ENCODE data around the gene ASB9. TPM values are rescaled to one million over a fixed set of nuclear protein-coding genes. Genes with fewer than 3 reads are reported as not detected.

Gene ASB9, protein sequence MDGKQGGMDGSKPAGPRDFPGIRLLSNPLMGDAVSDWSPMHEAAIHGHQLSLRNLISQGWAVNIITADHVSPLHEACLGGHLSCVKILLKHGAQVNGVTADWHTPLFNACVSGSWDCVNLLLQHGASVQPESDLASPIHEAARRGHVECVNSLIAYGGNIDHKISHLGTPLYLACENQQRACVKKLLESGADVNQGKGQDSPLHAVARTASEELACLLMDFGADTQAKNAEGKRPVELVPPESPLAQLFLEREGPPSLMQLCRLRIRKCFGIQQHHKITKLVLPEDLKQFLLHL
- total RNA-seq, result 0.09 and 1.4 TPM in 2 replicates

DNA sequence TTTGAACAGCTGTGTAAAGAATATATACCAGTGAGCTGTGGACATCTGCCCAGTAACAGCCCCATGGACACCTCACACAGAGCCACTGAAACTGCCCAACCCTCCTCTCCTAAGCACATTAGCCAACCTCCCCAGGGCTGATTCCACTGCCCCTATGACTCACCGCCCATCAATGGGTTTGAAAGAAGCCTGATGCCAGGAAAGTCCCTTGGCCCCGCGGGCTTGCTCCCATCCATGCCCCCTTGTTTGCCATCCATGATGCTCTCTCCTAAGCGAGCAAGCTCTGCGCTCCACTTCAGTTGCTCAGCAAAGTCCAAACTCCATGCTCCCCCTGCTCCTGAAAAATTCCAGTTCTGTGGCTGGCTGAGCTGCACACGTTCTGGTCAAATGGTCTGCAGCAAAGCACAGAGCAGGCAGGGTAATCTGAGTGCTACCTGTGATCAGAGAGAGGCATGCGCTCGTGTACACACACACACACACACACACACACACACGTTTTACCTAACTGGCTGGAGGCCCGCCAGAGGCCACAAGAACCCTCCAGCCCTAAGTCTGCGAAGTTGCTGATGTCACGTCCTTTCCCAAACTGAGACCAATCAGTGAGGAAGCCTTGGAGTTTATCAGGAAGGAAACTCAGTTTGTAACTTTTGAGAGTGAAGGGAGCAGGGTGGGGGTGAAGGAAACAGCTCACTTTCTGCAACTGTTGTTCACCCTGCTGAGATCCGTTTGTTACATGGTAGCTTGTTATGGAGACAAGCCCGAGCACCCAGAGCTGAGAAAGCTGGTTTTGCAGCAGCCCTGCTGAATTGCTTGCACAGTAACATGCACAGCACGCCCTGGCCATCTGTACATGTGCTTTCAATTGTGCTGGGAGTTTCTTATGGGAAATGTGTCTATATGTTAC is at the start of gene ASB9:
Gene ASB9 (minus strand): TSS at position 466 of the 904 bp plus-strand sequence. CDS start 209 bp downstream, at position 257.

DNA sequence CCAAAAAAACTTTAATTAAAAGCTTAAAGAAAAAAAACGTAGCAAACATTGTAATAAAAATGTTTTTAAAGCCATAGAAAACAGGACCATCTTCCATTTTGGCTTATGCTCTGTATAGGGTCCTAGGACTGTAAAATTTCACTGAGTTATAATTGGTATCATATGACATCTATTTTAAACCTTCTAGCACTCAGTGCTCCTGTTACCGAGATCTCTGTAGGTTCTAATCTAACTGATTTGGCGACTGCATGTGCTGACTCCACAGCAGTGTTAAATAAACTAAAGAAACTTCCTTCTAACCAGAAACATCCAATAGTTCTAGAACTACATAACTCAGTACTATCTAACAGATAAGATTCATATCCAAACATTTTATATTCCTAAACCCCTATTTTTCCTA is 45.6 kb upstream of the ASB9 start, which contains the start of gene ASB11:
Gene ASB11 (minus strand): TSS at position 132 of the 400 bp plus-strand sequence. CDS start 35 bp downstream, at position 97.

Other genes with a start within 250 kb of the ASB9 start
- gene ASB11, start 45.6 kb upstream of the ASB9 start, total RNA-seq, result not detected in 2 replicates
- gene PIGA, start 65.4 kb upstream of the ASB9 start, total RNA-seq, result 3.2 and 4.7 TPM in 2 replicates
- 0.63 and 3.2 TPM in 2 replicates for gene VEGFD, start 114.3 kb upstream of the ASB9 start, total RNA-seq
- gene PIR, start 223.2 kb upstream of the ASB9 start, total RNA-seq, result 9.3 and 18.3 TPM in 2 replicates
- not detected in 2 replicates for gene BMX, start 230.7 kb upstream of the ASB9 start, total RNA-seq

Data from bronchial smooth muscle cell (primary cell).